Naive thymus-derived CD4-positive, alpha-beta T cell (primary cell): ENCODE results near the gene PARD3B. TPM values are rescaled to one million over a fixed set of nuclear protein-coding genes. Genes with fewer than 3 reads are reported as not detected.

Experiments
- ATAC-seq: fragments of 150-1000 bp; cut with Tn5 transposase; 2 replicates; pipeline ENCODE4 v1.10.0; 2021; ENCODE audit warnings: mild to moderate bottlenecking, moderate library complexity
- CTCF ChIA-PET: fragments of 350-600 bp; sonication (Branson Sonifier 250); formaldehyde crosslinking; loops from one replicate; lab custom pipeline; 2021; ENCODE audit warnings: antibody characterized with exemption; lab: Charles Lee
- POLR2A ChIA-PET: fragments of 350-600 bp; sonication (Branson Sonifier 250); formaldehyde crosslinking; loops from one replicate; lab custom pipeline; 2021; ENCODE audit warnings: antibody characterized with exemption, inconsistent platforms; lab: Charles Lee
- DNase-seq, 9 donors: peaks; one replicate each; pipeline versions ENCODE4 v3.0.0 to v3.0.0-alpha.2; 2020 to 2022; ENCODE audit warnings: mixed read lengths in 1 of 9
- H3K27ac ChIP-seq: one replicate; pipeline ENCODE4 v1.7.0; 2013; ENCODE audit warnings: mild to moderate bottlenecking, low read depth, low read length, moderate library complexity
- H3K27me3 ChIP-seq, 2 donors: one replicate each; pipeline ENCODE4 v1.7.0; 2013; ENCODE audit warnings: low read length in 2 of 2, mild to moderate bottlenecking in 2 of 2, moderate library complexity in 2 of 2; ENCODE audit not compliant: control insufficient read depth in 2 of 2, insufficient read depth in 2 of 2
- H3K36me3 ChIP-seq, 3 experiments: 1 replicate in 2 of 3; 2 replicates in 1 of 3; pipeline ENCODE4 v1.7.0; 2013; ENCODE audit warnings: low read length in 3 of 3, mild to moderate bottlenecking in 3 of 3, moderate library complexity in 1 of 3; ENCODE audit not compliant: insufficient read depth in 3 of 3, control insufficient read depth in 2 of 3
- H3K4me1 ChIP-seq, 2 donors: one replicate each; pipeline ENCODE4 v1.7.0; 2013; ENCODE audit warnings: low read length in 2 of 2, mild to moderate bottlenecking in 2 of 2, moderate library complexity in 1 of 2; ENCODE audit not compliant: control insufficient read depth in 2 of 2, insufficient read depth in 2 of 2
- H3K4me3 ChIP-seq: 2 replicates; pipeline ENCODE4 v1.7.0; 2013; ENCODE audit warnings: mild to moderate bottlenecking, low read length
- H3K9me3 ChIP-seq, 3 experiments: 1 replicate in 2 of 3; 2 replicates in 1 of 3; pipeline ENCODE4 v1.7.0; 2013; ENCODE audit warnings: low read length in 3 of 3; ENCODE audit not compliant: control insufficient read depth in 2 of 3
- H3K27ac Mint-ChIP-seq, 9 donors: one replicate each; pipeline ENCODE4 v1.8.0; 2020 to 2022; ENCODE audit warnings: mixed read lengths in 9 of 9, mild to moderate bottlenecking in 8 of 9, moderate library complexity in 5 of 9, inconsistent platforms in 2 of 9
- H3K27me3 Mint-ChIP-seq, 5 donors: one replicate each; pipeline ENCODE4 v1.8.0; 2021 to 2022; ENCODE audit warnings: mixed read lengths in 5 of 5, mild to moderate bottlenecking in 1 of 5
- H3K36me3 Mint-ChIP-seq, 5 donors: one replicate each; pipeline ENCODE4 v1.8.0; 2020 to 2022; ENCODE audit warnings: mixed read lengths in 5 of 5, mild to moderate bottlenecking in 3 of 5, inconsistent platforms in 1 of 5
- H3K4me1 Mint-ChIP-seq, 7 donors: one replicate each; pipeline ENCODE4 v1.8.0; 2020 to 2022; ENCODE audit warnings: mixed read lengths in 7 of 7, mild to moderate bottlenecking in 3 of 7, inconsistent platforms in 1 of 7
- H3K4me3 Mint-ChIP-seq, 10 donors: one replicate each; pipeline ENCODE4 v1.8.0; 2020 to 2022; ENCODE audit warnings: mild to moderate bottlenecking in 10 of 10, mixed read lengths in 10 of 10, moderate library complexity in 6 of 10, inconsistent platforms in 2 of 10
- H3K9me3 Mint-ChIP-seq, 11 donors: one replicate each; pipeline ENCODE4 v1.8.0; 2020 to 2022; ENCODE audit warnings: mixed read lengths in 11 of 11, mild to moderate bottlenecking in 4 of 11, inconsistent platforms in 1 of 11, moderate library complexity in 1 of 11
- intact Hi-C, 2 donors: fragments of 100-400 bp; cut with micrococcal nuclease; formaldehyde crosslinking; loops; one replicate each; pipeline ENCODE4 v1.15.1; 2023
- polyA plus RNA-seq, 2 donors: library from polyadenylated mRNA; unstranded; fragments of 300-500 nt; fragmentation: Illumina TruSeq; gene quantifications; one replicate each; pipeline ENCODE4 v1.2.3, GENCODE V29; 2021
- total RNA-seq, 6 experiments: library from RNA in 5 of 6; stranded (reverse) in 5 of 6; gene quantifications; 1 replicate in 5 of 6; 2 replicates in 1 of 6; pipeline ENCODE4 v1.2.3 and lab custom pipeline; 2021 to 2026

The PARD3B gene
- total and polyA plus RNA-seq, 7 experiments from 2014 or later = 0.22 to 4.0 (median 0.87) TPM

DNA sequence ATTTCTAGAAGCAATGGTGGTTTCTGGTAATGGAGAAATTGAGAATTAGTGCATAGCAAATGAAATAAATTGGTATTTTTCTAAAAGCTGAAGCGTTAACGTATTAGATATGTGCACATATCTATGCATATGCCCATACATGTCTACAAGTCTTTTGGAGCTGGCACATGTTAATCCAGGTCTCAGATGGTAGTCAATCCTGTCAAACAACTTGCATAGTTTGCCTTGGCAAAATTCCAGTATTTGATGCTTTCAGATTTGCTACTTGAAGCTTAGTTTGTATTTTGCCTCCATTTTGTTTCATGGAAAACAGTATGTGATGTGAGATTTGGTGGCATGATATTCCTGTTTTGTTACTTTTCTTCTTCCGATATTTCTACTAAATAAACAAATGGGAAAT, 304.6 kb downstream of the PARD3B start:
- Histone ChIP-seq H3K4me1 (no peaks in the 10 kb centered on the region), H3K27ac (no peak overlapping the region), H3K4me3 (no peak overlapping the region), H3K36me3 (no peaks in the 10 kb centered on the region), H3K9me3 (no peaks in the 10 kb centered on the region), H3K27me3 (no peaks in the 10 kb centered on the region)
- intact Hi-C loops = loop anchor here in 1 of 2 donors (10.0 kb wide), 1 partner anchor 145 kb away; no protein-coding TSS in a partner anchor
- ChIA-PET POLR2A (interaction anchor here (0.6 kb wide), 1 partner anchor 61 kb away, joined by 3 read pairs; no protein-coding TSS in a partner anchor), CTCF (no interaction called here)
- no peak overlapping the region for H3K4me3 Mint-ChIP-seq
- H3K27ac Mint-ChIP-seq = no peak overlapping the region
- no peaks in the 10 kb centered on the region for H3K9me3 Mint-ChIP-seq
- H3K4me1 Mint-ChIP-seq = no peaks in the 10 kb centered on the region
- ATAC-seq (no peak), DNase-seq (no peak)
- no peaks in the 10 kb centered on the region for H3K36me3 Mint-ChIP-seq
- peaks cover 0 to 31% (median 0%) of the 10 kb centered on the region in 5 donors for H3K27me3 Mint-ChIP-seq

DNA sequence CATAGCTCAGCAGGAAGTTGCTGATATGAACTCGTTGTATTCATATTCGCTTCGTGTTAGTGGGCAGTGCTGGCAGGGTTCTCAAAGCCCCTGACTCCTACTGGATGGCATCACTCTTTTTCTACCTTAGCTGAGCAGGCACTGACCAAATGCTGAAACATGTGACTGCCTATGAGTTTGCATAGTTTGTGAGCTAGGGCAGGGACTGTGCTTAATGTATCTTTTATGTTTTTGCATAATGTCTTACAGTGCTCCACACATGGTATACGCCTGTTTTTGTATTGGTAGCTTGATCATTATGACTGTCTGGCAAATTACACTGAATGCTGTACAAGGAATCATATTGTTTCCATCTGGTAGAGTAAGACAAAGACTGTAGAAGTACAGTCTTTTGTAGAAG, 305.3 kb downstream of the PARD3B start:
- no peaks in the 10 kb centered on the region for H3K27me3 ChIP-seq
- no peaks in the 10 kb centered on the region for H3K36me3 ChIP-seq
- no peaks in the 10 kb centered on the region for H3K4me1 Mint-ChIP-seq
- DNase-seq (no peak), ATAC-seq (no peak)
- H3K27ac Mint-ChIP-seq = no peak overlapping the region
- H3K4me3 ChIP-seq = no peak overlapping the region
- ChIA-PET CTCF (no interaction called here), POLR2A (interaction anchor here (0.6 kb wide), 1 partner anchor 61 kb away, joined by 3 read pairs; no protein-coding TSS in a partner anchor)
- no peak overlapping the region for H3K27ac ChIP-seq
- intact Hi-C loops = no loop called here
- H3K4me3 Mint-ChIP-seq = no peak overlapping the region
- no peaks in the 10 kb centered on the region for H3K4me1 ChIP-seq
- H3K27me3 Mint-ChIP-seq = peaks cover 0 to 32% (median under 1%) of the 10 kb centered on the region in 5 donors
- no peaks in the 10 kb centered on the region for H3K36me3 Mint-ChIP-seq
- H3K9me3 ChIP-seq = no peaks in the 10 kb centered on the region
- H3K9me3 Mint-ChIP-seq = peaks cover 0 to 2% (median 0%) of the 10 kb centered on the region in 11 donors

DNA sequence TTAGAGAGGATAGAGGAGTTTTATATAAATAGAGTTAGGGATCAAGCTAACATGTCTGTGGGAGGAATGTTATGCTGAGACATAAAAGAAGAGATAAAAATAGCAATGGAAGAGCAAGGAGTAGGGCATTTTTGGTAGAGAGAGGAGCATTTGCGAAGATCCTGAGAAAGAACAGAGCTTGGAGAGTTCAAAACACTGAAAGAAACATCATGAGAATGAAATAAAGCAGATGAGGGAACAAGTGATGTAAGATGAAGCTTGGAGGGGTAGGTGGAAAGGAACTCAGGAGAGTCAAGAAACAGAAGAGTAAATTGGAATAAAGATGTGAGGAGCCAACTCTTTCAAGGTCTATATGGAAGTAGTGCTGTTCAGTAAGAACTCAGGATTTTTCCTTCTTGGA, 308.6 kb downstream of the PARD3B start:
- no peak for ATAC-seq
- H3K4me3 ChIP-seq = no peak overlapping the region
- ChIA-PET POLR2A (no interaction called here), CTCF (no interaction called here)
- H3K9me3 ChIP-seq = no peaks in the 10 kb centered on the region
- no peaks in the 10 kb centered on the region for H3K4me1 Mint-ChIP-seq
- no peak overlapping the region for H3K27ac Mint-ChIP-seq
- no peak overlapping the region for H3K27ac ChIP-seq
- H3K9me3 Mint-ChIP-seq = peaks cover 0 to 5% (median 0%) of the 10 kb centered on the region in 11 donors
- H3K36me3 ChIP-seq = no peaks in the 10 kb centered on the region
- no peak overlapping the region for H3K4me3 Mint-ChIP-seq
- no peak for DNase-seq
- H3K36me3 Mint-ChIP-seq = no peaks in the 10 kb centered on the region
- intact Hi-C loops = no loop called here
- peaks cover 0 to 40% (median 4%) of the 10 kb centered on the region in 5 donors for H3K27me3 Mint-ChIP-seq
- no peaks in the 10 kb centered on the region for H3K4me1 ChIP-seq
- no peaks in the 10 kb centered on the region for H3K27me3 ChIP-seq

DNA sequence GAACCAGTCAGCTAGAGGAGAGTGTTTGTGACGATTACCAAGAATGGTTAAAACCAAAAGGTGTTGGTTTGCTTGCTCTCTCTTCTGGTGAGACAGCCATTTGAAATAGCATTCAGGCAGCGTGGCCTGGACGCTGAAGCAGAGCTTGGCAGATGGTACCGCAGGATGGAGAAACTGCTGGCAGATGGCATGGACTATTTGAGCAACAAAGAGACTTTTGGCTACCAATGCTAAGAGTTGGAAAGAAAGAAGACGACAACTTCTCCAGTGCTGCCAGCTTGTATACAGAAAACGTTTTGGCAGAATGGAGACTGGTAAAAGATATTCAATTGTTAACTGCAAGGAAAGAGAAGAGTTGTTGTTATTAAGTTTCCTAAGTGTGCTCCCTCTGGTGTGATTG, 315.0 kb downstream of the PARD3B start:
- CTCF ChIA-PET = interaction anchor here (0.9 kb wide), 1 partner anchor 143 kb away, joined by 10 read pairs; no protein-coding TSS in a partner anchor
- ATAC-seq = no peak
- H3K9me3 Mint-ChIP-seq = peaks cover 0 to 6% (median 0%) of the 10 kb centered on the region in 11 donors

DNA sequence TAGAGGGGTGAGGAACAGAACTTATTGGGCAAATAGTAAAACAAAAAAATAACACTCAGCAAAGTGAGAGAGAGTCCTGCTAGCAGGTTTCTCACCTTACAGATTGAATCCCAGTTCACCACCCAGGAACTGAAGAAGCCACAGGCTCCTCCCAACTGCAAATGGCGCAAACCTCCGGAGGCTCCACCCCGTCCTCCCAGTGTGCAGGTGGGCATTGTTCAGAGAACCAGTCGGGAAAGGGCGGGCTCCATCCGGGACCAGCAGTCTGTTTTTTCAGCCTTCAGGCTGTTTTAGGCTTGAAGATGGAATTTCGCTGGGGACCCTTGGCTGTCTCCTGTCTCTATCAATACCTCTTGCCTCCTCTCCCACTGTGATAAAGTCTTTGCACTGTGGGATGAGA, 317.5 kb downstream of the PARD3B start:
- ChIA-PET POLR2A (no interaction called here), CTCF (no interaction called here)
- Histone ChIP-seq H3K27ac (no peak overlapping the region), H3K27me3 (no peaks in the 10 kb centered on the region), H3K9me3 (no peaks in the 10 kb centered on the region), H3K4me1 (no peaks in the 10 kb centered on the region), H3K36me3 (no peaks in the 10 kb centered on the region), H3K4me3 (no peak overlapping the region)
- Mint-ChIP-seq H3K4me3 (no peak overlapping the region), H3K27me3 (peaks cover 0 to 43% (median 0%) of the 10 kb centered on the region in 5 donors), H3K9me3 (peaks cover 0 to 6% (median 0%) of the 10 kb centered on the region in 11 donors), H3K27ac (no peak overlapping the region), H3K36me3 (peaks cover 0 to 3% (median 0%) of the 10 kb centered on the region in 5 donors), H3K4me1 (no peaks in the 10 kb centered on the region)
- ATAC-seq (no peak), DNase-seq (no peak)
- intact Hi-C loops = no loop called here

More for the DNA sequence above, 315.0 kb downstream of the PARD3B start:
- no peaks in the 10 kb centered on the region for H3K27me3 ChIP-seq
- peaks cover 0 to 3% (median 0%) of the 10 kb centered on the region in 5 donors for H3K36me3 Mint-ChIP-seq
- H3K4me1 ChIP-seq = no peaks in the 10 kb centered on the region
- H3K4me3 ChIP-seq = no peak overlapping the region
- H3K9me3 ChIP-seq = no peaks in the 10 kb centered on the region
- H3K4me3 Mint-ChIP-seq = no peak overlapping the region
- DNase-seq = no peak
- intact Hi-C loops = no loop called here
- peaks cover 0 to 57% (median 4%) of the 10 kb centered on the region in 5 donors for H3K27me3 Mint-ChIP-seq
- no peaks in the 10 kb centered on the region for H3K36me3 ChIP-seq
- no peaks in the 10 kb centered on the region for H3K4me1 Mint-ChIP-seq
- H3K27ac Mint-ChIP-seq = no peak overlapping the region
- H3K27ac ChIP-seq = no peak overlapping the region
- POLR2A ChIA-PET = no interaction called here

DNA sequence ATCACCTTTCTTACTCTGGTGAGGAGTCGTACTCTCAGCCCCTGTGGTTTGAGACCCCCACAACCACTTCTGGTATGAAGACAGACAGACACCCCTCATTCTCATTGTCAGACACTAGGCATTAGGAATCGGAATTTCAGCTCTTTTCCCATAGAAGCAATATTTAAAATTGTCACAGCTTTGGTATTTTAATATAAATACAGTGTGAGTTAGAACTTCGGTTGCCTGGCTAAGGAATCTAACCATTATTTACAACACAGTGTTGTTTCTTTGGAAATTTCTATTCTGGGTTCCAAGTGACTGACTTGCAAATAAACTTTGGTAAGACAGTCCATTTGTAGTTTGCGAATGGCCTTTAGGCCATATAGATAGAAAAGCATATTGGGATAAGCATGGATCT, 318.1 kb downstream of the PARD3B start:
- peaks cover 0 to 3% (median 0%) of the 10 kb centered on the region in 5 donors for H3K36me3 Mint-ChIP-seq
- DNase-seq (no peak), ATAC-seq (no peak)
- Histone ChIP-seq H3K36me3 (no peaks in the 10 kb centered on the region), H3K4me1 (no peaks in the 10 kb centered on the region), H3K27me3 (no peaks in the 10 kb centered on the region), H3K9me3 (no peaks in the 10 kb centered on the region), H3K27ac (no peak overlapping the region), H3K4me3 (no peak overlapping the region)
- peaks cover 0 to 6% (median 0%) of the 10 kb centered on the region in 11 donors for H3K9me3 Mint-ChIP-seq
- intact Hi-C loops = no loop called here
- ChIA-PET CTCF (no interaction called here), POLR2A (no interaction called here)
- H3K27ac Mint-ChIP-seq = no peak overlapping the region
- no peaks in the 10 kb centered on the region for H3K4me1 Mint-ChIP-seq
- H3K27me3 Mint-ChIP-seq = peaks cover 0 to 44% (median 0%) of the 10 kb centered on the region in 5 donors
- H3K4me3 Mint-ChIP-seq = no peak overlapping the region
